Measurements from ENCODE around the gene MRPL24.
"Not testable (repeated sequence)": the region's sequence is repeated elsewhere in the genome, so short reads cannot be mapped to it uniquely, and the experiment has no call there.

The MRPL24 gene

GRCh38 chr1:156740741-156741480 is at the start of gene MRPL24:
Gene MRPL24, minus strand, starts transcription at chr1:156741088. Its CDS starts 2,384 bp downstream, at chr1:156738704.
- DNase-seq (ENCODE audit: low spot score) = peak; percentile 96

GRCh38 chr1:156789621-156790318 is 48.9 kb upstream of the MRPL24 start:
- DNase-seq (ENCODE audit: low spot score) = no peak

- no peak for DNase-seq (ENCODE audit: low spot score)
Observed at GRCh38 chr1:156788136-156788535, 47.2 kb upstream of the MRPL24 start.

- DNase-seq (ENCODE audit: low spot score) = no peak
Observed at GRCh38 chr1:156786640-156787039, 45.8 kb upstream of the MRPL24 start.

- no peak for DNase-seq (ENCODE audit: low spot score)
Observed at GRCh38 chr1:156785458-156785857, 44.6 kb upstream of the MRPL24 start.

GRCh38 chr1:156781585-156782186 is 40.8 kb upstream of the MRPL24 start:
- no peak for DNase-seq (ENCODE audit: low spot score)

- no peak for DNase-seq (ENCODE audit: low spot score)
Observed at GRCh38 chr1:156777573-156777972, 36.7 kb upstream of the MRPL24 start.

GRCh38 chr1:156776942-156777341 is 36.1 kb upstream of the MRPL24 start:
- no peak for DNase-seq (ENCODE audit: low spot score)

- no peak for DNase-seq (ENCODE audit: low spot score)
Observed at GRCh38 chr1:156775799-156776198, 34.9 kb upstream of the MRPL24 start.

GRCh38 chr1:156773607-156774006 is 32.7 kb upstream of the MRPL24 start:
- no peak for DNase-seq (ENCODE audit: low spot score)

GRCh38 chr1:156772728-156773497 is 32.0 kb upstream of the MRPL24 start:
- DNase-seq (ENCODE audit: low spot score) = no peak

- DNase-seq (ENCODE audit: low spot score) = no peak
Observed at GRCh38 chr1:156772222-156772621, 31.3 kb upstream of the MRPL24 start.

- DNase-seq (ENCODE audit: low spot score) = no peak
Observed at GRCh38 chr1:156768610-156769295, 27.9 kb upstream of the MRPL24 start.

- DNase-seq (ENCODE audit: low spot score) = peak; percentile 72
Observed at GRCh38 chr1:156767879-156768604, 27.2 kb upstream of the MRPL24 start.

- peak; percentile 98 for DNase-seq (ENCODE audit: low spot score)
Observed at GRCh38 chr1:156767101-156767878, 26.4 kb upstream of the MRPL24 start, which contains the start of gene PRCC. Gene PRCC, plus strand, starts transcription at chr1:156767535. Its CDS starts 237 bp downstream, at chr1:156767772.

- peak; percentile 56 for DNase-seq (ENCODE audit: low spot score)
Observed at GRCh38 chr1:156766298-156767100, 25.6 kb upstream of the MRPL24 start.

- no peak for DNase-seq (ENCODE audit: low spot score)
Observed at GRCh38 chr1:156765666-156766065, 24.8 kb upstream of the MRPL24 start.

- DNase-seq (ENCODE audit: low spot score) = not testable (repeated sequence)
Observed at GRCh38 chr1:156765136-156765535, 24.2 kb upstream of the MRPL24 start.

- DNase-seq (ENCODE audit: low spot score) = no peak
Observed at GRCh38 chr1:156760796-156761104, 19.9 kb upstream of the MRPL24 start.
